ENCODE results near the gene FBLN7.

DNA sequence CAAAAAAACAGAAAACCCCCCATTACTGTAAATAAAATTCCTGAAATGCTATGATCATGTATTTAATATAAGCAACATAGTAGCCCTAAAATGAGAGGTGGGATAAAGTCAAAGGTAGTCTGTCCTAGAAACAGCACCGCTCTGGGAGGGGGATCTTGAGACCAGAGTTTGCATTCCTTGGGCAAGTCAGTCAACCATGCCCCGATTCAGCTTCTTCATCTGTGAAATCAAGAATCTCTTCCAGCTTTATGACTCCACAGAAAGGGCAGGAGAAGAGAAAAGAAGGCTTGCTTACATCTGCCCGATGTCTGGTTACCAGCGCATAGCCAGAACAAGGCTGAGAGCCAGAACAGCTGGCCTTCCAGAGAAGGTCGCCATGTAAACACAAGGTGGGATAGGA lies 2.1 kb upstream of the FBLN7 start:
- TF ChIP-seq, protein P1, sequence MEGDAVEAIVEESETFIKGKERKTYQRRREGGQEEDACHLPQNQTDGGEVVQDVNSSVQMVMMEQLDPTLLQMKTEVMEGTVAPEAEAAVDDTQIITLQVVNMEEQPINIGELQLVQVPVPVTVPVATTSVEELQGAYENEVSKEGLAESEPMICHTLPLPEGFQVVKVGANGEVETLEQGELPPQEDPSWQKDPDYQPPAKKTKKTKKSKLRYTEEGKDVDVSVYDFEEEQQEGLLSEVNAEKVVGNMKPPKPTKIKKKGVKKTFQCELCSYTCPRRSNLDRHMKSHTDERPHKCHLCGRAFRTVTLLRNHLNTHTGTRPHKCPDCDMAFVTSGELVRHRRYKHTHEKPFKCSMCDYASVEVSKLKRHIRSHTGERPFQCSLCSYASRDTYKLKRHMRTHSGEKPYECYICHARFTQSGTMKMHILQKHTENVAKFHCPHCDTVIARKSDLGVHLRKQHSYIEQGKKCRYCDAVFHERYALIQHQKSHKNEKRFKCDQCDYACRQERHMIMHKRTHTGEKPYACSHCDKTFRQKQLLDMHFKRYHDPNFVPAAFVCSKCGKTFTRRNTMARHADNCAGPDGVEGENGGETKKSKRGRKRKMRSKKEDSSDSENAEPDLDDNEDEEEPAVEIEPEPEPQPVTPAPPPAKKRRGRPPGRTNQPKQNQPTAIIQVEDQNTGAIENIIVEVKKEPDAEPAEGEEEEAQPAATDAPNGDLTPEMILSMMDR (IDR thresholded peaks at IDR 0.05): no peak
- TF ChIP-seq POLR2A (IDR thresholded peaks at IDR 0.05): no peak
